Endodermal cell (in vitro differentiated cells): ENCODE measurements around the gene IL9. TPM values are rescaled to one million over a fixed set of nuclear protein-coding genes. Genes with fewer than 3 reads are reported as not detected.

Experiments
- DNase-seq: peaks from one replicate; pipeline ENCODE4 v3.0.0-alpha.2; 2017
- H3K27ac ChIP-seq: 2 replicates; pipeline ENCODE4 v1.5.1; 2013; ENCODE audit warnings: mild to moderate bottlenecking, low read depth, low read length, moderate library complexity
- H3K27me3 ChIP-seq: 2 replicates; pipeline ENCODE4 v1.6.1; 2013; ENCODE audit warnings: mild to moderate bottlenecking, low read length, moderate library complexity; ENCODE audit not compliant: insufficient read depth, control insufficient read depth, poor library complexity, severe bottlenecking
- H3K36me3 ChIP-seq: 2 replicates; pipeline ENCODE4 v1.7.0; 2013; ENCODE audit warnings: mild to moderate bottlenecking, low read length, moderate library complexity; ENCODE audit not compliant: control insufficient read depth, insufficient read depth
- H3K4me1 ChIP-seq: one replicate; pipeline ENCODE4 v1.7.0; 2013; ENCODE audit warnings: low read length; ENCODE audit not compliant: control insufficient read depth, insufficient read depth
- H3K4me3 ChIP-seq: 2 replicates; pipeline ENCODE4 v1.5.1; 2013; ENCODE audit warnings: mild to moderate bottlenecking, low read length, moderate library complexity
- H3K9ac ChIP-seq: 2 replicates; pipeline ENCODE4 v1.6.1; 2013; ENCODE audit warnings: mild to moderate bottlenecking, low read length, moderate library complexity; ENCODE audit not compliant: poor library complexity, severe bottlenecking; ENCODE audit errors: extremely low read depth
- H3K9me3 ChIP-seq: 2 replicates; pipeline ENCODE4 v1.6.1; 2013; ENCODE audit warnings: mild to moderate bottlenecking, low read length, moderate library complexity; ENCODE audit not compliant: control insufficient read depth
- H3K27ac Mint-ChIP-seq: 2 replicates; pipeline ENCODE4 v1.8.0; 2020; ENCODE audit warnings: mixed read lengths
- H3K27me3 Mint-ChIP-seq: 2 replicates; pipeline ENCODE4 v1.8.0; 2021; ENCODE audit warnings: mild to moderate bottlenecking, mixed read lengths; ENCODE audit not compliant: insufficient read depth
- H3K36me3 Mint-ChIP-seq: 2 replicates; pipeline ENCODE4 v1.8.0; 2020; ENCODE audit warnings: low read depth, mixed read lengths
- H3K4me1 Mint-ChIP-seq: 2 replicates; pipeline ENCODE4 v1.8.0; 2020; ENCODE audit warnings: mixed read lengths
- H3K4me3 Mint-ChIP-seq: 2 replicates; pipeline ENCODE4 v1.8.0; 2020; ENCODE audit warnings: mild to moderate bottlenecking, moderate library complexity, mixed read lengths
- H3K9me3 Mint-ChIP-seq: 2 replicates; pipeline ENCODE4 v1.8.0; 2020; ENCODE audit warnings: mild to moderate bottlenecking, mixed read lengths
- CTCF ChIP-seq: fragments of 200-600 bp; sonication (generic); conservative IDR thresholded peaks from 2 replicates; pipeline ENCODE4 v1.5.0; 2021; ENCODE audit warnings: antibody characterized with exemption, mild to moderate bottlenecking
- WGBS, 2 experiments: methylation state at CpG; one replicate each; pipeline versions ENCODE4 v1.1.5 to v1.1.7; 2013; ENCODE audit warnings: missing lambda C conversion rate in 2 of 2, mixed read lengths in 1 of 2; ENCODE audit not compliant: insufficient coverage in 1 of 2, insufficient read length in 1 of 2; 5-methylcytosine and 5-hydroxymethylcytosine counted together
- total RNA-seq, 2 donors: library from RNA; stranded (reverse); fragmentation: NEBNext Ultra II Directional in 1 of 2; extraction: Animal tissue kit (Norgen Biotek cat#: 25700) in 1 of 2; gene quantifications; 2 replicates in 1 of 2; 3 replicates in 1 of 2; pipeline ENCODE4 v1.2.1, GENCODE V29; 2021

Gene IL9
- total RNA-seq, 2 donors from 2014 or later, result not detected

- no peak overlapping the region for H3K4me3 Mint-ChIP-seq
- Histone ChIP-seq H3K36me3 (no peaks in the 10 kb centered on the region), H3K9me3 (no peaks in the 10 kb centered on the region), H3K27ac (no peak overlapping the region), H3K9ac (no peak overlapping the region), H3K4me3 (no peak overlapping the region), H3K27me3 (no peaks in the 10 kb centered on the region), H3K4me1 (peaks cover 17% of the 10 kb centered on the region)
- peak; percentile 83 for TF ChIP-seq CTCF
- peaks cover 9% of the 10 kb centered on the region for H3K27me3 Mint-ChIP-seq
- WGBS, 2 experiments, result 75% methylated on average over 3 of the region's 3 CpGs; no CpG with 5 or more reads in 1 of the 2 experiments
- no peaks in the 10 kb centered on the region for H3K9me3 Mint-ChIP-seq
- no peaks in the 10 kb centered on the region for H3K36me3 Mint-ChIP-seq
- H3K27ac Mint-ChIP-seq, result no peak overlapping the region
- peaks cover 30% of the 10 kb centered on the region for H3K4me1 Mint-ChIP-seq
- peak; percentile 88 for DNase-seq
These were observed 15.4 kb downstream of the IL9 start for GRCh38 chr5:135880278-135880677.

- no peak overlapping the region for H3K4me3 Mint-ChIP-seq
- Histone ChIP-seq H3K9me3 (no peaks in the 10 kb centered on the region), H3K4me1 (peaks cover 17% of the 10 kb centered on the region), H3K9ac (no peak overlapping the region), H3K36me3 (no peaks in the 10 kb centered on the region), H3K27ac (no peak overlapping the region), H3K4me3 (no peak overlapping the region), H3K27me3 (no peaks in the 10 kb centered on the region)
- TF ChIP-seq CTCF, result no peak
- DNase-seq, result no peak
- no peaks in the 10 kb centered on the region for H3K9me3 Mint-ChIP-seq
- H3K36me3 Mint-ChIP-seq, result no peaks in the 10 kb centered on the region
- peaks cover 6% of the 10 kb centered on the region for H3K27me3 Mint-ChIP-seq
- H3K27ac Mint-ChIP-seq, result no peak overlapping the region
- 92 to 94% methylated on average over 3 of the region's 3 CpGs for whole genome bisulfite sequencing, 2 experiments
- peaks cover 30% of the 10 kb centered on the region for H3K4me1 Mint-ChIP-seq
These were observed 16.1 kb downstream of the IL9 start for GRCh38 chr5:135879591-135879990.

- DNase-seq, result no peak
- H3K4me1 ChIP-seq, result peaks cover 17% of the 10 kb centered on the region
- H3K9me3 Mint-ChIP-seq, result no peaks in the 10 kb centered on the region
- no peaks in the 10 kb centered on the region for H3K9me3 ChIP-seq
- H3K9ac ChIP-seq, result no peak overlapping the region
- TF ChIP-seq CTCF, result no peak
- H3K4me3 ChIP-seq, result no peak overlapping the region
- H3K36me3 ChIP-seq, result no peaks in the 10 kb centered on the region
- no peak overlapping the region for H3K4me3 Mint-ChIP-seq
- peaks cover 30% of the 10 kb centered on the region for H3K4me1 Mint-ChIP-seq
- peaks cover 2% of the 10 kb centered on the region for H3K27me3 Mint-ChIP-seq
- 89% methylated on average over 4 of the region's 4 CpGs; no CpG with 5 or more reads in 1 of the 2 experiments for WGBS, 2 experiments
- H3K27ac ChIP-seq, result no peak overlapping the region
- no peaks in the 10 kb centered on the region for H3K27me3 ChIP-seq
- H3K36me3 Mint-ChIP-seq, result no peaks in the 10 kb centered on the region
- H3K27ac Mint-ChIP-seq, result no peak overlapping the region
These were observed 17.5 kb downstream of the IL9 start for GRCh38 chr5:135878156-135878620.
